Measurements from ENCODE around the gene ARID5A. TPM values are rescaled to one million over a fixed set of nuclear protein-coding genes. Genes with fewer than 3 reads are reported as not detected.
A peak's percentile ranks its signal among the peaks of the same experiment; 100 is the strongest.

Gene ARID5A
- total RNA-seq, 1 donor from 2014 or later: 4.1 TPM

GRCh38 chr2:96537734-96538486, 1.4 kb downstream of the ARID5A start:
- no peak for TF ChIP-seq CTCF (IDR thresholded peaks at IDR 0.05; ENCODE audit: unreplicated experiment)
- H3K27ac Mint-ChIP-seq: no peak overlapping the region
- peak overlapping the region; percentile 84 for H3K4me3 Mint-ChIP-seq
- H3K4me1 Mint-ChIP-seq: peaks cover 9% of the 10 kb centered on the region
- peaks cover 41% of the 10 kb centered on the region for H3K27me3 Mint-ChIP-seq (ENCODE audit: low read depth)
- no peaks in the 10 kb centered on the region for H3K9me3 Mint-ChIP-seq
- no peak for DNase-seq (ENCODE audit: low spot score in 2 of 2, unreplicated experiment in 2 of 2)
- no peaks in the 10 kb centered on the region for H3K36me3 Mint-ChIP-seq

- peaks cover 7% of the 10 kb centered on the region for H3K4me1 Mint-ChIP-seq
- no peaks in the 10 kb centered on the region for H3K36me3 Mint-ChIP-seq
- peaks cover 41% of the 10 kb centered on the region for H3K27me3 Mint-ChIP-seq (ENCODE audit: low read depth)
- H3K27ac Mint-ChIP-seq: no peak overlapping the region
- H3K4me3 Mint-ChIP-seq: peak overlapping the region; percentile 58
- no peak for TF ChIP-seq CTCF (IDR thresholded peaks at IDR 0.05; ENCODE audit: unreplicated experiment)
- no peak for DNase-seq (ENCODE audit: low spot score in 2 of 2, unreplicated experiment in 2 of 2)
- H3K9me3 Mint-ChIP-seq: no peaks in the 10 kb centered on the region
Measured at GRCh38 chr2:96538487-96539214, 2.1 kb downstream of the ARID5A start.

GRCh38 chr2:96539215-96539920, 2.8 kb downstream of the ARID5A start:
- peaks cover 6% of the 10 kb centered on the region for H3K4me1 Mint-ChIP-seq
- H3K9me3 Mint-ChIP-seq: peaks cover under 1% of the 10 kb centered on the region
- no peak for DNase-seq (ENCODE audit: low spot score in 2 of 2, unreplicated experiment in 2 of 2)
- H3K36me3 Mint-ChIP-seq: no peaks in the 10 kb centered on the region
- no peak for TF ChIP-seq CTCF (IDR thresholded peaks at IDR 0.05; ENCODE audit: unreplicated experiment)
- peaks cover 38% of the 10 kb centered on the region for H3K27me3 Mint-ChIP-seq (ENCODE audit: low read depth)
- H3K27ac Mint-ChIP-seq: no peak overlapping the region
- H3K4me3 Mint-ChIP-seq: no peak overlapping the region

GRCh38 chr2:96540136-96540535, 3.6 kb downstream of the ARID5A start:
- H3K4me1 Mint-ChIP-seq: peaks cover 6% of the 10 kb centered on the region
- H3K36me3 Mint-ChIP-seq: peaks cover 2% of the 10 kb centered on the region
- TF ChIP-seq CTCF (IDR thresholded peaks at IDR 0.05; ENCODE audit: unreplicated experiment): no peak
- H3K27me3 Mint-ChIP-seq (ENCODE audit: low read depth): peaks cover 35% of the 10 kb centered on the region
- H3K4me3 Mint-ChIP-seq: no peak overlapping the region
- peaks cover 6% of the 10 kb centered on the region for H3K9me3 Mint-ChIP-seq
- no peak for DNase-seq (ENCODE audit: low spot score in 2 of 2, unreplicated experiment in 2 of 2)
- no peak overlapping the region for H3K27ac Mint-ChIP-seq

GRCh38 chr2:96541398-96542152, 5.0 kb downstream of the ARID5A start:
- Mint-ChIP-seq H3K9me3 (peaks cover 6% of the 10 kb centered on the region), H3K27ac (no peak overlapping the region), H3K4me1 (peaks cover 6% of the 10 kb centered on the region), H3K4me3 (no peak overlapping the region), H3K27me3 (ENCODE audit: low read depth) (peaks cover 35% of the 10 kb centered on the region), H3K36me3 (peaks cover 2% of the 10 kb centered on the region)
- no peak for TF ChIP-seq CTCF (IDR thresholded peaks at IDR 0.05; ENCODE audit: unreplicated experiment)
- DNase-seq (ENCODE audit: low spot score in 2 of 2, unreplicated experiment in 2 of 2): no peak
